Renal cortex interstitium (tissue), 15 donors: Measurements from ENCODE around the gene KAT7. TPM values are rescaled to one million over a fixed set of nuclear protein-coding genes. Genes with fewer than 3 reads are reported as not detected.
A peak's percentile ranks its signal among the peaks of the same experiment; 100 is the strongest.

Experiments used
- DNase-seq, 11 donors: peaks; one replicate each; pipeline ENCODE4 v3.0.0-alpha.2; 2013; ENCODE audit warnings: low read depth in 9 of 11, low spot score in 4 of 11; ENCODE audit errors: extremely low read depth in 1 of 11
- long read RNA-seq, 16 experiments: transcript quantifications; one replicate each; lab custom pipeline, GENCODE V29; 2026
- polyA plus RNA-seq, 3 donors: library from polyadenylated mRNA; unstranded; fragments of 120-200 nt; gene quantifications; one replicate each; pipeline ENCODE4 v1.2.1, GENCODE V29; 2013; ENCODE audit not compliant: insufficient read length in 3 of 3

The KAT7 gene
- 10 to 100 TPM; 49.1 to 54.9 (median 52.1) TPM for polyA plus RNA-seq
- long read RNA-seq, donor 1, full-length matches to known transcripts, result 8 of 17 reads
- long read RNA-seq, donor 1, partial matches to known transcripts, result 9 of 17 reads
- long read RNA-seq, donor 1, other reads (novel, unspliced or antisense), result 0 of 17 reads
- long read RNA-seq, donor 2, full-length matches to known transcripts, result 7 of 7 reads
- long read RNA-seq, donor 2, partial matches to known transcripts, result 0 of 7 reads
- long read RNA-seq, donor 2, other reads (novel, unspliced or antisense), result 0 of 7 reads
- long read RNA-seq, donor 3, full-length matches to known transcripts, result 9 of 9 reads
- long read RNA-seq, donor 3, partial matches to known transcripts, result 0 of 9 reads
- long read RNA-seq, donor 3, other reads (novel, unspliced or antisense), result 0 of 9 reads
- long read RNA-seq, donor 4, full-length matches to known transcripts, result 11 of 11 reads
- long read RNA-seq, donor 4, partial matches to known transcripts, result 0 of 11 reads
- long read RNA-seq, donor 4, other reads (novel, unspliced or antisense), result 0 of 11 reads
- long read RNA-seq, donor 5, result 0 reads
- long read RNA-seq, donor 6, full-length matches to known transcripts, result 6 of 21 reads
- long read RNA-seq, donor 6, partial matches to known transcripts, result 15 of 21 reads
- long read RNA-seq, donor 6, other reads (novel, unspliced or antisense), result 0 of 21 reads
- long read RNA-seq, donor 7, full-length matches to known transcripts, result 6 of 11 reads
- long read RNA-seq, donor 7, partial matches to known transcripts, result 5 of 11 reads
- long read RNA-seq, donor 7, other reads (novel, unspliced or antisense), result 0 of 11 reads
- long read RNA-seq, donor 8, result 0 reads
- long read RNA-seq, donor 9, full-length matches to known transcripts, result 2 of 9 reads
- long read RNA-seq, donor 9, partial matches to known transcripts, result 7 of 9 reads
- long read RNA-seq, donor 9, other reads (novel, unspliced or antisense), result 0 of 9 reads
- long read RNA-seq, donor 10, full-length matches to known transcripts, result 2 of 2 reads
- long read RNA-seq, donor 10, partial matches to known transcripts, result 0 of 2 reads
- long read RNA-seq, donor 10, other reads (novel, unspliced or antisense), result 0 of 2 reads
- long read RNA-seq, donor 11, full-length matches to known transcripts, result 7 of 7 reads
- long read RNA-seq, donor 11, partial matches to known transcripts, result 0 of 7 reads
- long read RNA-seq, donor 11, other reads (novel, unspliced or antisense), result 0 of 7 reads
- long read RNA-seq, donor 12, result 0 reads
- long read RNA-seq, donor 13, result 0 reads
- long read RNA-seq, donor 14, full-length matches to known transcripts, result 6 of 6 reads
- long read RNA-seq, donor 14, partial matches to known transcripts, result 0 of 6 reads
- long read RNA-seq, donor 14, other reads (novel, unspliced or antisense), result 0 of 6 reads
- long read RNA-seq, donor 15, full-length matches to known transcripts, result 1 of 1 reads
- long read RNA-seq, donor 15, partial matches to known transcripts, result 0 of 1 reads
- long read RNA-seq, donor 15, other reads (novel, unspliced or antisense), result 0 of 1 reads
- long read RNA-seq, donor 16, full-length matches to known transcripts, result 10 of 10 reads
- long read RNA-seq, donor 16, partial matches to known transcripts, result 0 of 10 reads
- long read RNA-seq, donor 16, other reads (novel, unspliced or antisense), result 0 of 10 reads

GRCh38 chr17:49788478-49789242 lies at the start of gene KAT7:
Gene KAT7, plus strand, starts transcription at chr17:49788681. Its CDS starts 154 bp downstream, at chr17:49788835.
- peak; percentile 97 to 100 (median 99) for DNase-seq

DNA sequence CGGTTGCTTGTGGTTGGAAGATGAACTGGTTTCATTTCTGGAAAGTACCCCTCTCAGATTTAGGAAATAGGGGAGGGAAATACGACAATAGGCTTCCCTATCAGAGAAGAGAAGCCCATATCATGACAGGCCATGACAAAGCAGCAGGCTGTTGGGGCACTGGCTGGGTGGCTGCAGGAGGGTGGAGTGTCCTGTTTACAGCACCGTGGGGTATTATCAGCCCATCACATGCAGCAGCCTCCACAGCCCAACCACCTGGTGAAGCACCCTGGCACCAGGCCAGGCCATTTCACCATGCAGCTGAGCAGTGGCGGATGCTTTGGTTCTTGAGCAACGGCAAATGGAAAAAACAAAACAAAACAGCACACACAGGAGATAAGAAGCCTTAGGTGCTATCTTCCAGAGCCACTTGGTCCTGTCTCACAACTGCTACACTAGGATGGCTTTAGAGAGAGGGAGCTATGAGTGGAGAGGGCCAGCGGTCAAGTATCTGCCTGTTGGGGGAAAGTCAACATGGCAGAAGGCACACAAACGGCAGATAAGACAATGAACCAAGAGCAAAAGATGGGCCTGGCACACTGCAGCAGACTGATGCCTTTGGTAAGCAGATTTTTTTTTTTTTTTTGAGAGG lies 48.7 kb upstream of the KAT7 start:
- no peak for DNase-seq

- DNase-seq, result no peak
Measured at GRCh38 chr17:49741009-49741691, 47.3 kb upstream of the KAT7 start.

DNA sequence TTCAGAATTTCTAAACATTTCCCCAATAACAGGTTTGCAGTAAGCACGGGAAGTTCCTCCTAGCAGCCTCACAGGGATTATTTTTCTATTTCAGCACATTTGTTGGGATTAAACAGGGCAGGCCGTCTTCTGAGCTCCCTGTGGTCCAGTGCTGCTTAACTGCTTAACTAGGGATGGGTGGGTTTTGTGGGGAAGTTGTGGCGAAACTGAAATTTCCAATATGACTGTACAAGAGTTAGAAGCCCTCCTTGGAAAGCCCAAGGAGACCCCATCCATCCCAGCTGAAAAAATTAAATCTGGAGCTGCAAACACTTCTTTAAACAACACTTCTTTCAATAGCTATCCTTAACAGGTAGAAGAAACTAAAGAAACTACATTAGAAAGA lies 46.8 kb upstream of the KAT7 start:
- no peak for DNase-seq

DNA sequence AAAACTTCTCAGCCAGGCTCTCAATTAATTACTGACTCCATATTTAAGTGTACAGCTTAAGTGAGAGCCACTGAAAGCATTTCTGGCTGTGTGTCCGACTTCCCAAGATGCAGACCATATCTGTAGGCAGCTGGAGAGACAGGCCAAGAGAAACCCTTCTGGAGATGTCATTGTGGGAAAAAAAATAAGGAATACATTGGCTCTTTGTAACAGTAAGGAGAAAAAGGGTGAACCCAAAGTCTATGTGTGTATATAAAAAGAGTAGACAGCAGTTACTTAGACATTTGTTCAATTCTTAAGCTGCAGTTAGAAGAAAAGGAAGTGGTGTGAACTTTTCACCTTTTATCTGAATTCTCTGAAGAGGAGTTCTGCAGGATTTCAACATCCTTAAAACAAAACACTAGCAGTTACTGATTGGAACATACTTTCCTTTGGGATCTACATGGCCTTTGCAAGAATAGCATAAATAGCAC lies 46.3 kb upstream of the KAT7 start:
- DNase-seq, result no peak

- DNase-seq, result no peak
Measured at GRCh38 chr17:49745175-49746139, 43.0 kb upstream of the KAT7 start.

DNA sequence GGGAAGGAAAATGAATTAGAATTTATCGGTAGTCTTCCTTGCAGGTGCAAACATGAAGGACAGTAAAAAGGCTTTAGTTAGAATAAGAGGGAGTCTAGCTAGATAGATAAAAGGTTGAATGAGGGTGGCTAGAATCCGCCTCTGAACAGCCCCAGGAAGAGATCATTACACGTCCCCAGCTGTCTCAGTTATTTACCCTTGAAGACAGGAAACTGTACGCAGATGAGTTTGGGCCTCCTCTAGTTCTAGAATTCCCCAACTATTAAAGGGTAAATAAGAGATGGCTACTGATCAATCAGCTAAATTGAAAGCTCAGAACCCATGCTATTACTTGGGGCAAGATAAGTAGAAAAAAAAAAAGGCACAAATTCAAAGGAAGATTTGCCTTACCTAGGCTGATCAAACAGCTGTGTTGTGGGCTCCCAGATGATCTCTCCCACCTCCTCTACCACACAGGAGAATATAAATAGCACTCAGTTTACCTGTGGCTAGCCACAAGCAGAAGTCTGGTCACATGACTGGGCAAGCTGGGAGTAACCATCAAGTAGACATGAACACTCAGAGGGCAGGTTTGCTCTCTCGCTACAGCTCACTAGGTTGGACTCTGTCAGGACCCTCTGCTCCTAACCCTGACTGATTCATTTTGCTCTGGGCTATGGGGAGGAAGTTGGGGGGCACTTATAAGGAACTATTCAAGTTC lies 41.5 kb upstream of the KAT7 start:
- no peak for DNase-seq

- no peak for DNase-seq
Measured at GRCh38 chr17:49747632-49748031, 40.8 kb upstream of the KAT7 start.

DNA sequence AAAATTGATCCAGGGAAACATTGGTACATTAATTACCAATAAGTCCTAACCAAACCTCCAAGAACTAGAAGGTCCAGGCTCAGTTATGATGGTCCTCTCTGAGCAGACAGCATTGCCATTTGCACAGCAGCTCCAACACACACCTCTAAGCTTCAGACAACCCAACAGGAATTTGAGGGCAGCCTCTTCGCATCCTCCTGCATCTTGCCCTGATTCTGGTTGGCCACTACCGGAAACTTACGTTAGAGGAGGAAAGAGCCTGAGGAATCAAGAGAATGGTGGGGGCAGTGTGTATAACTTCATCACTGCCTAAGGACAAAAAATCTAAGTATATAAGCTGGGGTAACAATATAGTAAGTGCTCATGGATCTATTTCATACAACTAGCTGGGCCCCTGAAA lies 40.3 kb upstream of the KAT7 start:
- DNase-seq, result no peak

DNA sequence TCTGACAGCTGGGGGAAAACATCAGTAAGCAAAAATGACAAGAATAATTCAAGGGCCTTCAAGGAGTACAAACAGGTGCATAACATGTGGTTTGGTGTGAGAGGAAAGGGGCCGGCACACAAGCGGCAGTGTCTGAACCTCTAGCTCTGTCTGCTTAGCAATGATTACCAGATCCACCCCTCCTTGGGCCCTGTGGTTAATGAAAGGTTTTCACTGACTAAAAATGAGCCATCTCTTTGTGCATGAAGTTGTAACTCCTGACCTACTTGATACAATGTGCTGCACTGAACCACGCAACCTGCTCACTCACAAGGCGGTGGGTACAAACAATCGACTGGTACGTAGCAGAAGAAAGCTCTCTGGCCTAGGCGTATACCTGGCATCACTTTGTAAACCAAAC lies 39.7 kb upstream of the KAT7 start:
- DNase-seq, result no peak

DNA sequence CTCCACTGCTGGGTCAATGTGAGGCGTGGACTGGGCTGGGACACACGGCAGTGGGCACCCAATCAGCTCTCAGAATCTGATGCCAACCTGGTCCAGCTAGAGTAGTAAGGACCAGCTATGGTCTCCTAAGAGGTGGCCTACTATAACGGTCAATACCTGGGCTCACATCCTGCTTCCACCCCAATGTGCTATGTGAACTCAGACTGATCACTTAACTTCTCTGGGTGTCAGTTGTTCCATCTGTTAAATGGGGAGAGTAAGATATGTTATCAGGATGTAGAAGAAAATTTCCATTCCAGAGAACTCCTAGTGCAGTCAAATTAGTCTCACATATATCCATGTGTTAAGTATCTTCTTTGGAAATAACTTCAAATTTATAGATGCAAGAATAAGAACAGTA lies 38.8 kb upstream of the KAT7 start:
- DNase-seq, result no peak

GRCh38 chr17:49752508-49752907 lies 36.0 kb upstream of the KAT7 start:
- DNase-seq, result no peak

DNA sequence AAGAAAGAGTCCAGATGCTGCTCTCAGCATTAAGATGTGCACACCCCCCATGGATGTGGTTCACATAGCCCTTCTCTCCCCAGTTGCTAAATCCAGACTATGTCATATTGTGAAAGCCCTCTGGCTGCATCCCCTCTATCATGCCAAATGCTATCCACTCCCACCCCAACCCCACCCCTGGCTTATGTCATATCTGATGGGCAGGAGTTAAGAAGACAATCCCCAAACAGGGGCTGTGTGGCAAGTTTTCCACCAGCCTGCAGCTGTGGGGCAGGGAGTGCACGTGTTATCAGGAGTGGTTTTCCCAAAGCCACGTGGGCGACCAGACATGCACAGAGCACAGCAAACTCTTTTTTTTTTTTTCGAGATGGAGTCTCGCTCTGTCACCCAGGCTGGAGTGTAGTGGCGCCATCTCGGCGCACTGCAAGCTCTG lies 34.5 kb upstream of the KAT7 start:
- DNase-seq, result no peak

DNA sequence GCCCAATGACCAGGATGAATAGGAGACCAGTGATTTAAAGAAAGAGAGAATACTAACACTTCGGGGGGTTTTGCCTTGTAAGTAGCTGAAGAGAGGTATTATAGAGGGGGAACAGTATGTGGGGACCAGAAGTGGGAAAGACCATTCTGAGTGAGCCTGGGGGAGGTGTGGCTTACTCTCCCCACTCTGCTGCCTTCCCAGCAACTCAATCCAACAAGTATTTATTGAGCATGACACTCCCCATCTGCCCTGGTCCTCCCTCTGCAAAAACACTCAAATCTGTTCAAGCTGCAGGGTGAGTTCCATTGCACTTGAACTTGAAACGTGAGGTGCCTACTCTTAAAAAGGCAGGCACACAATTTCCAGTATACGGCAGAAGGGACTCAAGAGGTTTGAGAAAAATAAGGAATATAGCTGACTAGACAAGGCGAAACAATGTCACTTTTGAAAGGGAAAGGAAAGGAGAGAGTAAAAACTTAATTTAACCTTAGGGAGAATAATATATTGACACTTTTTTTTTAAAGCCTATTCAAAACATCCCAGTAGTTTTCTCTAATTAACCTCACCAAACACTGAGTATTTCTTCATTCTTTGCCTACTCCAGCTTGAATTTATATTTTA lies 32.7 kb upstream of the KAT7 start:
- DNase-seq, result no peak
